GM18505 (cell line): ENCODE data around the gene CTBP2.

Source experiments
- ATAC-seq: cut with Tn5 transposase; IDR thresholded peaks from one replicate; pipeline ENCODE4 v1.9.1; 2021; ENCODE audit not compliant: unreplicated experiment
- POLR2A ChIP-seq: IDR thresholded peaks from 4 replicates; pipeline ENCODE4 v1.6.1; 2011; ENCODE audit warnings: borderline replicate concordance; ENCODE audit not compliant: insufficient read depth, insufficient read length; ENCODE audit errors: extremely low read depth

Gene CTBP2

DNA sequence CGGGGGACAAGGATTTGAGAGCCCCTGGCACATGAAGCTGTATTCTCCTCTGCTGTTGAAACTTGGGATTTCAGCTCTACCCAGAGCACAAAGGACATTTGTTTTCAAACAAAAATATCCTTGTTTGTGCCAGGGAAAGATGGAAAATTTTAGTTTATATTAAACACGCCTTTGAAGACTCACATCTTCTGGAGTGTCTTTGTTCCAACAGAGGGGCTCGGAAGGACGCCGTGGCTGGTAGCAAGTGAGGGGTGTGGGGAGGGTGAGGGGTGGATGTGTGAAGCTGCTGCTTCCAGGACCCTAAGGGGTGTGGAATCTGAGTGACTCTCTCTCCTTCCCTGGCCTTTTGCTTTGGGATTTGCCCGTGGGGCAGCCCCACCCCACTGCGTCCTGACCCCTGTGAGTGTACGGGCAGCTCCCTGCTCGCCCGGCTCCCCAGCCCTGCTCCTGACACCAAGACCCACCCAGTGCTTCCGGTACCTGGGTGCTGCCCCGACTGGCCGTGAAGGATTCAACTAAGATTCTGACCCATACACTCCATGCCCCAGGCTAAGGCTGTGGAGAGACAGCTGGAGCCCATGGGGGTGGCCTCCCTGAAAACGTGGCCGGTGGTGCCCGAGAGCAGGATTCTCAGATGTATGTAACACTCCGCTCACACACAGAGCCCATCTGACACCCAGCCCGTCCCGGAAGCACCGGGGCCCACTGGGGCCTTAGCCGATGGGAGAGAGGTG, 158.9 kb downstream of the CTBP2 start:
- TF ChIP-seq POLR2A: no peak
- no peak for ATAC-seq

DNA sequence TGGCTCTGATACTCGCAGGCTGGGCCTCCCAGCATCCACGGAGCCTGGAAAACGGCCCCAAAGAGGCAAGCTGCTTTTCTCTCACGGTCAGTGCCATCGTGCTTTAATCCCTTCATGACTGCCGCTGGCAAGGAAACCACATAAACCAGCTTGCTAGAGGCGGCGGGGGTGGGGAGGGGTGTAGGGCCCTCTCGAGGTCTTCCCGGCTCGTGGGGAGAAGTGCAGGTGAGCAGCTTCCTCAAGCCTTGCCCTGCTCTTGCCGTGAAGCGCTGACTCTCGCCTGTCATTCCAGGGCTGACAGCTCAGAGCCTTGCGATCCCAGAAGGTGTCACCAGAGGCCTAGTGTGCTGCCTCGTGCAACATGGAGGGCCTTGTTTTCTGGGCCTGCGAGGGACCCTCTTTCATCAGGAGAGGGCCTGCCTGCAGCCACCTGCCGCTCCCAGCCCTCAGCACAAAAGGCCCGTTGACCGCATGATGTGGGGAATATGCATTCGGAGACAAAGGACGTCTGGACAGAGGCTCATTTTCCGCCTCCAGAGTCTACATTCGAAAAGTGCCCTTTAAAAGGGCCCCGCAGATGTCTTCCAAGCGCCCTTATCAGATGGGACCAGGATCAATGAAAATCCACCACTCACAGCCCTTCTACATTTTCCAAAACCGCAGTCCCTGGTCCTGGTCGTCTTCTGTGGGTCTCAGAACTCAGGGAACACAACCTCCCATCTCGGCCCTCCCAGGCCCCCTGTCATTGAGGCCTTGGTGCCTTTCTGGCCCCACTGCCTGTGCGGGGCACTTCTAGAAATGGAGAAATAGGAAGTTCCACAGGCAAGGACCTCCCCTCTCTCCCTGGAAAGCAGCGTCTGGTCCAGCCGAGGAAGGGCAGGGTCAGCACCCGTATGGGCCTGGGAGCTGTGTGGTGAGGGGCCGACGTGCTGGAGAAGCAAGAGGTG, 159.7 kb downstream of the CTBP2 start:
- TF ChIP-seq POLR2A: no peak
- ATAC-seq: no peak

DNA sequence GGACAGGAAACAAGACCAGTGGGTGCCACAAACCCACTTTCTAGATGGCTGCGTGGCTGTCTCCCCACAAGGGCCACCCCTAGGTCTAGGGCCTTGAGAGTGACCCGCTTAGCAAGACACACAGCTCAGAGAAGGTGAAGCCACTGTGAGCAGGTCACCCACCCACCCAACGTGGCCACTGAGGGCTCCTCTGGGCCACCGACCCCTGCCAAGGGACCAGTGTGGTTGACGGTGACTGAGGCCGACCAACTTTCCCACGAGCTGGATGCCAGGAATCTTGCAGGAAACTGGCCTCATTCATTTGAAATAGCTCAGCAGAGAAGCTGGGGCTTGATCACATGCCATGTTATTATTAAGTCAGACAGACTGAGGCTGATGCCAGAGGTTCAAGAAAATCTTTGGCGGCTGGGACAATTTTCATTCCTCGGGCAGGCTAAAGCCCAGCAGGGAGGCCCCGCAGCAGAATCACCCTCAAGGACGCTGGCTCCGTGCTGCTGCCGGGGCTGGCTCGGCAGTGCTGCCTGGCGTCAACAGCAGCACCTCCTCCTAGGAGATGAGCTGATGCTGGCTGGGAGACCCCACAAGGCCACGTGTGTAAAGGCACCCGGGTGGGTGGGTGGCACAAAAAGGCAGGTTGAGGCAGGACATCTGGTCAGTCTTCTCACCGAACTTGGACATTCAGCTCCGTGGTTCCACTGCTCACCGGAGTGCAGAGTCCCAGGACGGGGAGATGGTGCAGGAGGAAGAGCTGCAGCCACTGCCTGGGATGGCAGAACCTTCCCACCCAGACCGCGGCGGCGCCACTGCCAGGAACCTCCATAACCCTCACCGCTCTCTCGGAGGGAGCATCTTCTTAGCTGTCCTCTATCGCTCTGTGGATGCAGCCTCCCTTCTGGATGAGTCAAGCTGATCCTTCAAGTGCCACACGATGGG, 160.7 kb downstream of the CTBP2 start:
- no peak for ATAC-seq
- TF ChIP-seq POLR2A: no peak

DNA sequence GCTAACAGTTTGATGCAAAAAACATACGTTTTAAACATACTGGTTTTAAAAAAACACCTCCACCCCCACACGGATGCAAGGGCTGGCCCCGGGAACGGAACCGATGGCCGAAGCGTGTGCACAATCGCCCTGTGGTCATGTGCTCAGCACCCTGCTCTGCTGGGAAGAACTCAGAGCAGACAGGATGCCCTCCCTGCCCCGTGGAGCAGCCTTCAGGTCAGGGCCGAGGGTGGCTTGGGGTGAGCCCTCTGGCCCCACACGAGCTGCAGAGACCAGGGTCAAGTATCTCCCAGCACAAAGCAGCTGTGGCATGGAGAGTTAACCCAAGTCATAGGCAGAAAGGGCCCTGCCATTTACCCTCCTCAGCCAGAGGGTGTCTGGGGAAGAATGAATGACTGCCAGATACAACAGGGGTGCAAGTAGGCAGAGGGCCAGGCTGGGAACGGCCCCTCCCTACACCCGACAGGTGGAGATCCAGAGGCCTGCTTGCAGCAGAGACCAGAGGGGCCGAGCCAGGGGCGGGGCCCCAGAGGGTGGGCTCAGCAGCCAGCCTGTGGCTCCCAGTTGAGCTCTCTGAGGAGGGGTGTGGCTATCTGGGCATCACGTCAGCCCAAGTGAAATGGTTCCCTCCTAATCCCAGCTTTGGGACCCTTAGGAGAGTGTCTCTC, 161.6 kb downstream of the CTBP2 start:
- no peak for ATAC-seq
- TF ChIP-seq POLR2A: no peak

DNA sequence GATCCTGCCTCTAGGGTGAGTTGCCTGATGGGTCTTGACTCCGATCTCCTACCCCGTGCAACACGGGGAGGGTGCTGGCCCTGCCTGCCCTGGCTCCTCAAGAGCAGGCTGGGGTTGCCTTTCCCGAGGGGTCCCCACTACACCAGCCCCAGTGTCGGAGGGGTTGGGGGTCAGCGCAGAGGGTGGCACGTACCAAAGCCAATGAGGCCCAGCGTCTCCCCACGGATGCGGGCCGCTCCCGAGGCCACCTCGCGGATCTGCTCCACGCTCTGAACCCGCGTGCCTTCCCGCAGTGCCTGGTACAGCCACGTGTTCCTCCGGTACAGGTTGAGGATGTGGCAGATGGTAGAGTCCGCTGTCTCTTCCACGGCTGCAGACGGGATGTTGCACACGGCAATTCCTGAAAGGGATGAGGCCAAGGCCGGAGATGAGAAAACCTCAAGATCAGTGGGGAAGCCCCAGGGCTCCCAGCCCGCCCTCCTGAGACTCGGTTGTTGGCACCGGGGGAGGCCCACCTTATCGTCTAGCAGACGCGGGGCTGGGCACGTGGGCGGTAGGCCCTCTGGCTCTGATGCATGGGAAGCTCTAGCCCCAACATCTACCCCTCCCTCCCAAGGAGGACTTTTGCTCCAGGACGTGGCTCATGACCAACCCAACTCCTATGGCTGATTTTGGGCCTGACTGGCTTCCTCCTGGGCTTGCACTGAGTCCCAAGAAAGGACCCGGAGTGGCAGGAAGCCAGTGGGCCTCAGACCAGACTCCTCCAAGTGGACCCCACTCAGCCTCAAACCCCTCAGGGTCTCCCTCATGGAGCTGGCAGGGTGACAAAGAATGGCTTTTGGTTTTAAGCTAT, 162.4 kb downstream of the CTBP2 start:
- ATAC-seq: no peak

DNA sequence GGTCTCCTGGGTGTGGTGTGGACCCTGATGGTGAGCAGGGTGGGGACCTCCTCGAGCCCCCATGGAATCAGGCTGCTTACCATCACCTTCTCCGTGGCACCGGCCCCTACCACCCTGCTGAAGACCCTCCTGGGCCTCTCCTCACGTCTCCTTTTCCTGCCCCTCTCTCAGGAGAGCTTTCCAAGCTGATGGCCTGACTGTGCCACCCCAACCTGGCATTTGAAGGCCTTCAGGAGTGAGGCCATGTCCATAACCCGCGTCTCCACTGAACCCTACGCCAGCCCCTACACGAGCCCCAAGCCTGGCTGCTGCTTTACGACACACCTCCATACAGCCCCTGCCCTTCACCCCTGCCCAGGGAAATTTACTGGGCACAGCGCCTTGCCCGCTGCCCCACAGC, 163.1 kb downstream of the CTBP2 start:
- ATAC-seq: no peak
- TF ChIP-seq POLR2A: no peak

More for the DNA sequence above, 162.4 kb downstream of the CTBP2 start:
- TF ChIP-seq POLR2A: no peak

DNA sequence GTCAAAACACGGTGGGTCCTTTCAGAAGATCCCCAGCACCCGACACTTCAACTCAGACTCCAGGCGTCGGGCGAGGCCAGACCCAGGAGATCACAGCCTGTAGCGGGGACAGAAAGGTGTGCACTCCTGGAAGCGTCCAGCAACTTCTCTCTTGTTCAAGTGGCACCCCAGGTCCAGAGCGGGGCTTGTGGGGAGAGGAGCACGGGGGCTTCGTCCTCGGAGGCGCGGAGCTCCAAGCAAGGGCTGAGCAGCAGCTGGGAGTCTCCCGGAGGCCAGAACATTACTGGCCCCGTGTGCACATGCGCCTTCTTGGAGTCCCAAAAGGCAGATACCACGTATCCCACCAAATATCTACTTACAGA, 163.5 kb downstream of the CTBP2 start:
- ATAC-seq: no peak
- no peak for TF ChIP-seq POLR2A

DNA sequence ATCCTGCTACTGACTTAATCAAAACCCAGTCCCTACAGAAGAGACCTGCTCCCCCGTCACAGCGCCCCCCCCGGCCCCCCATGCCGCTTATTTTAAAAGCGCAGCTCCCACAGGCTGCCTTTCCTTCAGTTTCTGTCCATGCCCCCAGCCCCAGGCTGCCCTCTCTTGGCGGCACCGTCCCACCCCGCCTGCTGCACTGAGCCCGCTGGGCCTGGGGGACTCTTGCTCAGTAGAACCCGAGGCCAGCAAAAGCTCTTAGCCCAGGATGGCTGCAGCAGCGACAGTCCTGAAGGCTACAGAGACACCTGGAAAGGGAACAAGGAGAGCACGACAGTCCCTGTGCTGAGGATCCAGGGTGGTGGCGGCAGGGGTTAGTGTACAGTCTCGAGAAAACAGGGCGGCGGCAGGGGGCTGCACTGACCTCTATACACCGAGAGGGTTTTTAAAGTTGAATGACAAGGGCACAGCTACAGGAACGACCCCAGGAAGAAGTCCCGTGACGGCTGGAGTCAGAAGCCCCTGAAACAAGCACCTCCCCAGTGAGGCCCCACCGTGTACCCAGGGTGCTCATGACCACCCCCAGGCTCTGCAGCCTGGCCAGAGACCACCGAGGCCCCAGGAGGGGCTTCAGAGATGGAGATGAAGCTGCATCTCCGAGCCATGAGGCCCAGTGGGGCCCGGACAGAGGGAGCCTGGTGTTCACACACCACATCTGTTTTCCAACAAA, 164.1 kb downstream of the CTBP2 start:
- TF ChIP-seq POLR2A: no peak
- no peak for ATAC-seq

DNA sequence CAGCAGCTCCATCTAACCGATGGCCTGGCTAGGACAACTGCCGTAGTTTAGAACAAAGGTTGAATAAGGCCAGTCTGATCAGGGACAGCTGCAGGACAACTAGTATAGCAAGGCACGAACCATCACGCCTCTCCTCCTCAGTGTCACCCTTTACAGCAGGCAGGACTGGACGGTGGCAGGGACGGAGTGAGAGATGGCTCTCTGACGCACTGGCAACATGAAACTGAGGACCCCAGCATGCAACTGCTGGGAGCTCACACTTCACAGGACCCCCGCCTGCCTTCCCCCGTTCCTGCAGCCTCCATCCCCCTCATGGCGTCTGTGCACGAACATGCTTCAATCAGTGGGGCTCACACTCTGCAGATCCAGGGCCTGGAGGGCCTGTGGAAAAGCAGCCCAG, 164.8 kb downstream of the CTBP2 start:
- no peak for TF ChIP-seq POLR2A
- no peak for ATAC-seq

DNA sequence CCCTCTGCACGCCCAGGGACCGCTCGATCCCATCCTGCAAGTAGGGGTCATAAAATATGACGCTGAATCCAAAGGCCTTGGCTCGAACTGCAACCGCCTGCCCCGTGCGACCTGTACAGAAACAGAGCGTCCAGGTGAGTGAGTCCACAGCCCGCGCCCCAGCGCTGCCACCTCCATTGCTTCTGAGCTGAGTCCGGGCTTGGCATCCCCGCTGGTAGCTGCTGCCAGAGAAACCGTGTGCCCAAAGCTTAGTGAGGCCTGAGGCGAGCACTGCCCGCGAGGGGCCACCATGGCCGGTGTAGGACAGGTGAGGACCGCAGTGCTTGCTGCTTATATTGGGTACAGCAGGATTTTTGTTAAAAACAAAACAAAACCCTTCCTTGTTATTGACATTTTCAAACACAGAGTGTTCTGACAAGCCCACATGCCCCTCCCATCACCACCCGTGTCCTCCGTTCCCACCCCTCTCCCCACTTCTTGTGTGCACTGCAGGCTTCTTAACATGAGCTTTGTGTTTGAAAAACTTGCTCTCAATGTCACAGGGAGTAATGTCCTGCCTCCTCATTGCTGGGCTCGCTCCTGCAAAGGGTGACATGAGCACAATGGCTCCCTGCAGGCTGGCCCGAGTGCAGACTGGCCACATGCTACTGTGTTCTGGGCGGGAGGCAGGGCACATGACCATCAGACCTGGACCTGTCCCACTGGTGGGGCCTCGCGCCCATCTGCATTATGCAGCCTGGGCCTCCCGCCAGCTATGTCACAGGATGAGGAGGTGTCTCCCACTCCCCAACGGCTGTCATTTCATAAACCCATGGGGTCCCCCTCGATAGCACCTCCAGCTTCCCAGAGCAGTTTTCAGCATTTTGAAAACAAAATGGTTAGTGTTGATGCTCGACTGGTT, 165.5 kb downstream of the CTBP2 start:
- TF ChIP-seq POLR2A: no peak
- no peak for ATAC-seq

DNA sequence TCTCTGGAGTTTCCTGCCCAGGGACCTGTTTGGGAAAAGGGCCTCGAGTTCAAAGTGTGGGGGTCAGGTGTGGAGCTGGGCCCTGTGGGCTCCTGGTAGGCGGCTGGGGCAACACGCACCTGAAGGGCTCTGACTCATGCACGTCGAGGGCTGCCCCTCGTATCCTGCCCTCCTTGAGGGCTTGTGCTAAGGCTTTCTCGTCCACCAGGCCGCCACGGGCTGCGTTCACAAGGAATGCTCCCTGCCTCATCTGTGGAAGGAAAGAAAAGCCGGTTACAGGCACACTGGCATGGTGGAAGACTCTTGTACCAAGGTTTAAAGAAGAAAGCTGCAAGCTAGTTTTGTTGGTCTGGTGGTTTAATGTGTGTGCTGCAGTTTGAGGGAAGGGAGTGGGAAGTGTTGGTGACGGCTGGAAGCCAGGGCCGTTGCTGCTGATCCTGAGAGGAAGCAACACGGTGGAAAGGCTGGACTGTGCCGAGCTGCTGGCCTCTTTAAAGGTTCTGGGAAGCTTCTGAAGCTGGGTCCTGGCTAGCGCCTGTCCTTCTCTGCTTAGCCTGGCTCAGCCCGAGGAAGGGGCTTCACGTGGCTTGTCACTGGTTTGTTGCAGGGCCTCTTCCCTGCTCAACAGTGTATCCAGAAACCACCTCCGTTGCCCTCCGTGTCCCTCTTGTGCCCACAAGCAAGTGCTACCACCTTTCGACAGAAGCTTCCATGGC, 166.5 kb downstream of the CTBP2 start:
- no peak for TF ChIP-seq POLR2A
- ATAC-seq: no peak
